Suprapubic skin (tissue), 4 donors: ENCODE results near the gene EMP2. TPM values are rescaled to one million over a fixed set of nuclear protein-coding genes. Genes with fewer than 3 reads are reported as not detected.

ENCODE experiments used
- DNase-seq, 2 donors: peaks; one replicate each; pipeline ENCODE4 v3.0.0-alpha.2; 2019; ENCODE audit warnings: low spot score in 2 of 2
- H3K27ac ChIP-seq: fragments of 200-600 bp; sonication (generic); one replicate; pipeline ENCODE4 v1.5.1; 2019
- H3K27me3 ChIP-seq: fragments of 200-600 bp; sonication (generic); one replicate; pipeline ENCODE4 v1.5.1; 2019
- H3K36me3 ChIP-seq: fragments of 200-600 bp; sonication (generic); one replicate; pipeline ENCODE4 v1.5.1; 2019
- H3K4me1 ChIP-seq: fragments of 200-600 bp; sonication (generic); one replicate; pipeline ENCODE4 v1.5.1; 2019
- H3K4me3 ChIP-seq: fragments of 200-600 bp; sonication (generic); one replicate; pipeline ENCODE4 v1.5.1; 2019; ENCODE audit warnings: mild to moderate bottlenecking
- H3K9me3 ChIP-seq: fragments of 200-600 bp; sonication (generic); one replicate; pipeline ENCODE4 v1.5.1; 2019
- CTCF ChIP-seq, 2 donors: fragments of 200-600 bp in 1 of 2; fragments of 450-650 bp in 1 of 2; sonication (generic) in 1 of 2; IDR thresholded peaks; one replicate each; pipeline ENCODE4 v1.5.1; 2016 to 2019; ENCODE audit warnings: antibody characterized with exemption in 2 of 2, mild to moderate bottlenecking in 1 of 2, moderate library complexity in 1 of 2
- EP300 ChIP-seq: sonication (generic); formaldehyde crosslinking; IDR thresholded peaks from one replicate; pipeline ENCODE4 v1.6.1; 2017; ENCODE audit warnings: antibody characterized with exemption
- POLR2A ChIP-seq, 2 donors: fragments of 450-650 bp; IDR thresholded peaks; one replicate each; pipeline ENCODE4 v1.6.1; 2017; ENCODE audit warnings: antibody characterized with exemption in 2 of 2, mild to moderate bottlenecking in 2 of 2, moderate library complexity in 2 of 2
- POLR2AphosphoS5 ChIP-seq, 3 donors: sonication (generic); formaldehyde crosslinking; IDR thresholded peaks; one replicate each; pipeline ENCODE4 v1.6.1; 2017; ENCODE audit warnings: antibody characterized with exemption in 3 of 3
- whole genome bisulfite sequencing: methylation state at CpG from one replicate; pipeline ENCODE4 v1.1.5; 2018; 5-methylcytosine and 5-hydroxymethylcytosine counted together
- total RNA-seq, 4 donors: library from RNA; depleted of rRNA; stranded (reverse); fragments of >200 nt; gene quantifications; one replicate each; pipeline ENCODE4 v1.1.0, GENCODE V29; 2016

EMP2 gene, protein sequence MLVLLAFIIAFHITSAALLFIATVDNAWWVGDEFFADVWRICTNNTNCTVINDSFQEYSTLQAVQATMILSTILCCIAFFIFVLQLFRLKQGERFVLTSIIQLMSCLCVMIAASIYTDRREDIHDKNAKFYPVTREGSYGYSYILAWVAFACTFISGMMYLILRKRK
- total RNA-seq = 100 to 1,000 TPM in 3 of 4 donors, 10 to 100 TPM in 1; 91.6 to 187 (median 139) TPM

GRCh38 chr16:10579965-10580882 lies at the start of gene EMP2:
Gene EMP2, minus strand, starts transcription at chr16:10580598. Its CDS starts 32,981 bp downstream, at chr16:10547617.
- peak within 1 kb of the TSS; percentile 92 for H3K4me3 ChIP-seq
- TF ChIP-seq CTCF (IDR thresholded peaks at IDR 0.05) = peak; percentile 28 to 51
- peak in 1 of 3 donors; percentile 51 for TF ChIP-seq POLR2AphosphoS5 (IDR thresholded peaks at IDR 0.05)
- no peak for TF ChIP-seq EP300
- peak in 1 of 2 donors; percentile 55 for TF ChIP-seq POLR2A (IDR thresholded peaks at IDR 0.05)
- H3K27me3 ChIP-seq = no peaks in the 10 kb centered on the region
- H3K27ac ChIP-seq = peak within 1 kb of the TSS; percentile 94
- 0% methylated on average over 17 of the region's 91 CpGs for WGBS
- no peaks in the 10 kb centered on the region for H3K36me3 ChIP-seq
- no peaks in the 10 kb centered on the region for H3K9me3 ChIP-seq
- peak; percentile 81 to 84 for DNase-seq
- H3K4me1 ChIP-seq = peaks cover 55% of the 10 kb centered on the region

DNA sequence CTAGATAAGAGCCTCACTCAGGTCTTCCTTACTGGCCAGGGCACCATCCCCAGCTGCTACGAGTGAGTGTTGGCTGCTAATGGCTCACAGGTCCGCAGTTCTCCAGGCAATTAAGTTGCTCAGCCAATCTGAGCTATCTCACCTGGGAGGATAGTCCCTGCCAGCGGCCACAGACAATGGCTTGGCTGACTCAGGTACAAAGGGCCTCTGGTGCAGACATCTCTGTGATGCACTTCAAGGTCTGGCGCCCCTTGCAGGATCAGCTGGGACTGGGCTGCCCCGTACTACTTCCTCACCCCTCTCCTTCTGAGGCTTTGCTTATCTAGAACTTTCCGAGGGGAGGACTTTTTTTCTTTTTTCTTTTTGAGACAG lies 49.2 kb upstream of the EMP2 start:
- DNase-seq = no peak
- Histone ChIP-seq H3K4me1 (no peaks in the 10 kb centered on the region), H3K27ac (no peak overlapping the region), H3K9me3 (no peaks in the 10 kb centered on the region), H3K36me3 (no peaks in the 10 kb centered on the region), H3K4me3 (no peak overlapping the region), H3K27me3 (peaks cover 3% of the 10 kb centered on the region)
- WGBS = 53% methylated on average over 5 of the region's 6 CpGs
- no peak for TF ChIP-seq EP300
- no peak for TF ChIP-seq CTCF (IDR thresholded peaks at IDR 0.05)

DNA sequence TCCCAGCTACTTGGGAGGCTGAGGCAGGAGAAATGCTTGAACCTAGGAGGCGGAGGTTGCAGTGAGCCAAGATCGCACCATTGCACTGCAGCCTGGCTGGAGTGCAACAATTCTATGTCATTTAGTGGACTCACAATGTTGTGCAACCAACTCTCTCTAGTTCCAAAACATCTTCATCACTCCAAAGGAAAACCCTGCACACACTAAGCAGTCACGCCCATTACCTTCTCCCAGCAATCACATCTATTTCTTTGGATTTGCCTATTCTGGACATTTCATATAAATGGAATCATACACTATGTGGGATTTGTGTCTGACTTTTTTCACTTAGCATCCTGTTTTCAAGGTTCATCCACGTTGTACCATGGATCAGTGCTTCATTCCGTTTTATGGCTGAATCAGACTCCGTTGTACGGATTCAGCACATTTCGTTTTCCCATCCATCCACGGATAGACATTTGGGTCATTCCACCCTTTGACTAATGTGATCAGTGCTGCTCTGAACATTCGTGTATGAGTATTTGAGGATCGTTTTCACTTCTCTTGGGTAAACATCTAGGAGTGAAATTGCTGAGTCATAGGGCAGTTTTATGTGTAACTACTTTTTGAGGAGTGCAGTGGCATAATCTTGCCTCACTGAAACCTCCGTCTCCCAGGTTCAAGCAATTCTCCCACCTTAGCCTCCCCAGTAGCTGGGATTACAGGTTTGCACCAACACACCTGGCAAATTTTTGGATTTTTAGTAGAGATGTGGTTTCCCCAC lies 45.4 kb upstream of the EMP2 start:
- H3K4me3 ChIP-seq = no peak overlapping the region
- no peaks in the 10 kb centered on the region for H3K4me1 ChIP-seq
- WGBS = 88% methylated on average over 12 of the region's 12 CpGs
- H3K27me3 ChIP-seq = peaks cover 1% of the 10 kb centered on the region
- H3K36me3 ChIP-seq = no peaks in the 10 kb centered on the region
- TF ChIP-seq CTCF (IDR thresholded peaks at IDR 0.05) (no peak), EP300 (no peak), POLR2AphosphoS5 (IDR thresholded peaks at IDR 0.05) (no peak), POLR2A (IDR thresholded peaks at IDR 0.05) (no peak)
- no peak for DNase-seq
- H3K27ac ChIP-seq = no peak overlapping the region
- H3K9me3 ChIP-seq = no peaks in the 10 kb centered on the region

- H3K4me1 ChIP-seq = peaks cover 5% of the 10 kb centered on the region
- no peak overlapping the region for H3K27ac ChIP-seq
- no peak overlapping the region for H3K4me3 ChIP-seq
- WGBS = 76% methylated on average over 4 of the region's 6 CpGs
- no peaks in the 10 kb centered on the region for H3K9me3 ChIP-seq
- TF ChIP-seq POLR2A (IDR thresholded peaks at IDR 0.05) = no peak
- TF ChIP-seq CTCF (IDR thresholded peaks at IDR 0.05) = no peak
- H3K27me3 ChIP-seq = no peaks in the 10 kb centered on the region
- no peaks in the 10 kb centered on the region for H3K36me3 ChIP-seq
- DNase-seq = no peak
Measured at GRCh38 chr16:10624527-10624926, 44.1 kb upstream of the EMP2 start.

- H3K27ac ChIP-seq = no peak overlapping the region
- TF ChIP-seq CTCF (IDR thresholded peaks at IDR 0.05) = no peak
Measured at GRCh38 chr16:10623059-10623458, 42.7 kb upstream of the EMP2 start.

More at GRCh38 chr16:10623059-10623458, 42.7 kb upstream of the EMP2 start:
- peaks cover 20% of the 10 kb centered on the region for H3K4me1 ChIP-seq
- 96% methylated on average over 3 of the region's 3 CpGs for WGBS
- H3K4me3 ChIP-seq = no peak overlapping the region
- no peaks in the 10 kb centered on the region for H3K27me3 ChIP-seq
- no peaks in the 10 kb centered on the region for H3K9me3 ChIP-seq
- no peaks in the 10 kb centered on the region for H3K36me3 ChIP-seq
- no peak for DNase-seq
